ENCODE results near the gene PSMA5. TPM values are rescaled to one million over a fixed set of nuclear protein-coding genes. Genes with fewer than 3 reads are reported as not detected.

PSMA5 gene
- total RNA-seq, 2 experiments from 2014 or later = 53.3 to 152 TPM

DNA sequence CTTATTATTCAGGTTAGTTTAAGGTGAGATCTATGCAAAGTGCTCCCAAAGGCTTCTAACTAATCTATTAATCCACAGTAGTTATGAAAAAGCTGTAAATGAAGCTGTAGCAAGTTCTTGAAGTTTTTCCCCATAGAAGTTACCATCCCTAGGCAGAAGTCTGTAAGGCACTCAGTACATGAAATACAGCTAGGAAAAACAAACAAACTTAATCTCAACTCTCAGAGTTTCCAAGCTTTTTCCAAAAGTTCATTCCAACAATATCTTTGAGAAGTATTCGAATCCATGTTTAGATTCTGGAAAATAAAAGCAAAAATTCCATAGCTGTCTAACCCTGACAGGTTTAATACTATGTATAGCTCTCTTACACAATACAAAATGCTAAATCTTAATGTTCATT is 69.7 kb downstream of the PSMA5 start:
- Histone ChIP-seq H3K4me1 (ENCODE audit: insufficient read depth, low read length, poor library complexity, severe bottlenecking) (peaks cover 6% of the 10 kb centered on the region), H3K27ac (ENCODE audit: low read depth, low read length, poor library complexity, severe bottlenecking) (no peak overlapping the region), H3K4me2 (ENCODE audit: low read length) (no peak overlapping the region), H3K9me2 (ENCODE audit: insufficient read depth, low read length) (no peaks in the 10 kb centered on the region), H4K20me1 (ENCODE audit: insufficient read depth, low read length) (no peaks in the 10 kb centered on the region), H3K36me3 (ENCODE audit: insufficient read depth, low read length) (peaks cover 10% of the 10 kb centered on the region; the same call in 1 of the 2 replicates), H3K9me3 (ENCODE audit: low read length) (no peaks in the 10 kb centered on the region), H3K4me3 (ENCODE audit: low read depth, low read length, poor library complexity, severe bottlenecking) (no peak overlapping the region), H3K79me2 (ENCODE audit: insufficient read depth, low read depth, low read length) (no peaks in the 10 kb centered on the region), H2AFZ (ENCODE audit: low read length) (no peak overlapping the region)
- no TSS peak for BruUV-seq (replicated peaks)
- no peak for DNase-seq (ENCODE audit: low spot score)
- intact Hi-C loops (cut with micrococcal nuclease; ENCODE audit: unreplicated experiment) = no loop called here
- CTCF ChIA-PET (ENCODE audit: unreplicated experiment) = interaction anchor here (0.6 kb wide), 1 partner anchor 35 kb away, joined by 3 read pairs; no protein-coding TSS in a partner anchor
- POLR2A ChIA-PET = interaction anchor here (0.8 kb wide), 2 partner anchors 14 to 35 kb away, joined by 3 read pairs; no protein-coding TSS in a partner anchor
- TF ChIP-seq EZH2phosphoT487 (IDR thresholded peaks at IDR 0.05; ENCODE audit: borderline replicate concordance, low read depth, low read length) = no peak
- TF ChIP-seq, protein P1, sequence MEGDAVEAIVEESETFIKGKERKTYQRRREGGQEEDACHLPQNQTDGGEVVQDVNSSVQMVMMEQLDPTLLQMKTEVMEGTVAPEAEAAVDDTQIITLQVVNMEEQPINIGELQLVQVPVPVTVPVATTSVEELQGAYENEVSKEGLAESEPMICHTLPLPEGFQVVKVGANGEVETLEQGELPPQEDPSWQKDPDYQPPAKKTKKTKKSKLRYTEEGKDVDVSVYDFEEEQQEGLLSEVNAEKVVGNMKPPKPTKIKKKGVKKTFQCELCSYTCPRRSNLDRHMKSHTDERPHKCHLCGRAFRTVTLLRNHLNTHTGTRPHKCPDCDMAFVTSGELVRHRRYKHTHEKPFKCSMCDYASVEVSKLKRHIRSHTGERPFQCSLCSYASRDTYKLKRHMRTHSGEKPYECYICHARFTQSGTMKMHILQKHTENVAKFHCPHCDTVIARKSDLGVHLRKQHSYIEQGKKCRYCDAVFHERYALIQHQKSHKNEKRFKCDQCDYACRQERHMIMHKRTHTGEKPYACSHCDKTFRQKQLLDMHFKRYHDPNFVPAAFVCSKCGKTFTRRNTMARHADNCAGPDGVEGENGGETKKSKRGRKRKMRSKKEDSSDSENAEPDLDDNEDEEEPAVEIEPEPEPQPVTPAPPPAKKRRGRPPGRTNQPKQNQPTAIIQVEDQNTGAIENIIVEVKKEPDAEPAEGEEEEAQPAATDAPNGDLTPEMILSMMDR (conservative IDR thresholded peaks at IDR 0.05; ENCODE audit: low read length) = no peak

DNA sequence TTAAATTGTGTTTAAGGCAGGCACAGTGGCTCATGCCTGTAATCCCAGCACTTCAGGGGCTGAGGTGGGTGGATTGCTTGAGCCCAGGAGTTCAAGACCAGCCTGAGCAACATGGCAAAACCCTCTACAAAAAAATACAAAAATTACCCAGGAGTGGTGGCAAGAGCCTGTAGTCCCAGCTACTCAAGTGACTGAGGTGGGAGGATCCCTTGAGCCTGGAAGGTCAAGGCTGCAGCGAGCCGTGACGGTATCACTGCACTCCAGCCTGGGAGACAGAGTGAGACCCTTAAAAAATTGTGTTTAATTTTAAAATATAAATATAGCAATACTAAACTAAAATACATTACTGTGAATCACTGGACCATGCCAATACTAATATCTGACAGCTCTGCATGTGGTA is 71.3 kb downstream of the PSMA5 start:
- Histone ChIP-seq H3K36me3 (ENCODE audit: insufficient read depth, low read length) (peaks cover 23% of the 10 kb centered on the region), H3K9me3 (ENCODE audit: low read length) (no peaks in the 10 kb centered on the region), H3K79me2 (ENCODE audit: insufficient read depth, low read depth, low read length) (no peaks in the 10 kb centered on the region), H3K27ac (ENCODE audit: low read depth, low read length, poor library complexity, severe bottlenecking) (no peak overlapping the region), H3K4me1 (ENCODE audit: insufficient read depth, low read length, poor library complexity, severe bottlenecking) (no peaks in the 10 kb centered on the region), H3K9me2 (ENCODE audit: insufficient read depth, low read length) (no peaks in the 10 kb centered on the region), H2AFZ (ENCODE audit: low read length) (no peak overlapping the region), H4K20me1 (ENCODE audit: insufficient read depth, low read length) (no peaks in the 10 kb centered on the region), H3K4me2 (ENCODE audit: low read length) (no peak overlapping the region), H3K4me3 (ENCODE audit: low read depth, low read length, poor library complexity, severe bottlenecking) (no peak overlapping the region)
- intact Hi-C loops (cut with micrococcal nuclease; ENCODE audit: unreplicated experiment) = no loop called here
- POLR2A ChIA-PET = no interaction called here
- no TSS peak for BruUV-seq (replicated peaks)
- TF ChIP-seq EZH2phosphoT487 (IDR thresholded peaks at IDR 0.05; ENCODE audit: borderline replicate concordance, low read depth, low read length) = no peak
- TF ChIP-seq, protein P1 (conservative IDR thresholded peaks at IDR 0.05; ENCODE audit: low read length) = no peak
- no peak for DNase-seq (ENCODE audit: low spot score)
- CTCF ChIA-PET (ENCODE audit: unreplicated experiment) = no interaction called here

DNA sequence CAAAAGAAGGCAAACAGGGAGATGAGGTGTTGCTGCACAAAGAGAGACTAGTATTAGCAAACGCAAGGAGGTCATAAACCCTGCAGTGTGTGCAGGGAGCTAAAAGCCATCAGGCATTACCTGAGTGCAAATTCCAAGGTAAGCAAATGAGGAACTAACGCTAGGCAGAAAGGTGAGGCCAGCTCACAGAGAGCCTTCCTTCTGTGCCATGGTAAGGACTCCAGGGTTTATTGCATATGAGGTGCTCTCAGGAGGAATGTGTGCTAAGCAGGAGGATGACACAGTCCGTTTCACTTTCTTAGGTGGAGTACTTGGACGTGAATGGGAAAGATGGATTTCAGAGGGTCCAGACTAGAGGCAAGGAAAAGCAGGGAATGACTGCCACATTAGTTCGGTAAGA is 74.8 kb downstream of the PSMA5 start:
- DNase-seq (ENCODE audit: low spot score) = no peak
- Histone ChIP-seq H3K4me2 (ENCODE audit: low read length) (no peak overlapping the region), H3K36me3 (ENCODE audit: insufficient read depth, low read length) (peaks cover 38% of the 10 kb centered on the region), H3K4me3 (ENCODE audit: low read depth, low read length, poor library complexity, severe bottlenecking) (no peak overlapping the region), H3K79me2 (ENCODE audit: insufficient read depth, low read depth, low read length) (no peaks in the 10 kb centered on the region), H3K9me2 (ENCODE audit: insufficient read depth, low read length) (no peaks in the 10 kb centered on the region), H3K27ac (ENCODE audit: low read depth, low read length, poor library complexity, severe bottlenecking) (no peak overlapping the region), H2AFZ (ENCODE audit: low read length) (no peak overlapping the region), H3K4me1 (ENCODE audit: insufficient read depth, low read length, poor library complexity, severe bottlenecking) (no peaks in the 10 kb centered on the region), H4K20me1 (ENCODE audit: insufficient read depth, low read length) (no peaks in the 10 kb centered on the region), H3K9me3 (ENCODE audit: low read length) (no peaks in the 10 kb centered on the region)
- intact Hi-C loops (cut with micrococcal nuclease; ENCODE audit: unreplicated experiment) = no loop called here
- CTCF ChIA-PET (ENCODE audit: unreplicated experiment) = no interaction called here
- no peak for TF ChIP-seq EZH2phosphoT487 (IDR thresholded peaks at IDR 0.05; ENCODE audit: borderline replicate concordance, low read depth, low read length)
- BruUV-seq (replicated peaks) = no TSS peak
- POLR2A ChIA-PET = interaction anchor here (1.2 to 1.5 kb wide), 4 partner anchors 10 to 36 kb away, joined by 3 to 7 read pairs (median 5); no protein-coding TSS in a partner anchor

All from OCI-LY7 (cell line).